Epithelial cell of proximal tubule (primary cell): ENCODE data around the gene HOOK2. TPM values are rescaled to one million over a fixed set of nuclear protein-coding genes. Genes with fewer than 3 reads are reported as not detected.
"Not testable (repeated sequence)": the region's sequence is repeated elsewhere in the genome, so short reads cannot be mapped to it uniquely, and the experiment has no call there.

Source experiments
- DNase-seq: peaks from one replicate; pipeline ENCODE4 v3.0.0-alpha.2; 2011; ENCODE audit warnings: low read depth
- H3K4me3 ChIP-seq: 2 replicates; pipeline ENCODE4 v1.5.1; 2011; ENCODE audit warnings: low read depth, mild to moderate bottlenecking, low read length
- total RNA-seq: library from RNA; depleted of rRNA; stranded (reverse); fragments of >200 nt; gene quantifications from 2 replicates; pipeline ENCODE4 v1.2.3, GENCODE V29; 2015
- TF ChIP-seq, protein P1 (sequence below): conservative IDR thresholded peaks from 2 replicates; pipeline ENCODE4 v1.5.1; 2012; ENCODE audit warnings: low read depth, mild to moderate bottlenecking, low read length

Gene HOOK2
- total RNA-seq, 1 donor from 2014 or later = 26.3 TPM

DNA sequence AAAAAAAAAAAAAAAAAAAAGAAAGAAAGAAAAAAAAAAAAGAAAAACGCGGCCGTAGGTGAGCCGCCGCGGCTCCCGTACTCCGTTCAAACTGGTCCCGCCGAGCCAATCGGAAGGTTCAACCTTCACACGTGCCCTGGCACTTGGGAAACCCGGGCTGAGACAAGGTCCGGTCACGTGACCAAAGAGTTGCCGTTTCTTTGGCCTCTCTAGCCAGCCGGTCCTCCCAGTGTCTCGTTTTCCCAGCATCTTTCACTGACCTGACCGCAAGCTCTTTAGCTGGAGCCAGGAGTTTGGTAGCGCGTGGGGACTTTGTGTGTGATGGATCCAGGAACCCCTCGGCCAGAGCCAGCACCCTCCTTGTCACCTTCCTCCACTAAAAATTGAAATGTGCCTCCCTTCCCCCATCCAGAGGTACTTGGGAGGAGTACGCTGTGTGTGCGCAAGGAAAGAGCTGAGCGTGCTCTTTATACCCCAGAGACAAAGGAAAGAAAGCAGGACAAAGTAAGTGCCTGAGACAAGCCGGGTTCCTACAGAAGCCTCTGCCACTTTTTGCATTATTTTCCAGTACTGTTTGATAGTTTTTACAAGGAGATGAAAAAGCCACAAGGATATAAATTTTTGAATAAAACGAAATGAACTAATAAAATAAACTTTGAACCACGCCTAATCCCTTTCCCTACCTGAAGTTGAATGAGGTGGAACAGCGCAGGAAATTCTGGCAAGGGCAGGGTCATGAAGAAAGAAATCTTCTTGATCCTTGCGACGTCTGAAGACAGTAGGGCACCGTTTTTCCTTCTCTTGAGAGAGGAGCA lies 52.6 kb downstream of the HOOK2 start:
- TF ChIP-seq, protein P1, sequence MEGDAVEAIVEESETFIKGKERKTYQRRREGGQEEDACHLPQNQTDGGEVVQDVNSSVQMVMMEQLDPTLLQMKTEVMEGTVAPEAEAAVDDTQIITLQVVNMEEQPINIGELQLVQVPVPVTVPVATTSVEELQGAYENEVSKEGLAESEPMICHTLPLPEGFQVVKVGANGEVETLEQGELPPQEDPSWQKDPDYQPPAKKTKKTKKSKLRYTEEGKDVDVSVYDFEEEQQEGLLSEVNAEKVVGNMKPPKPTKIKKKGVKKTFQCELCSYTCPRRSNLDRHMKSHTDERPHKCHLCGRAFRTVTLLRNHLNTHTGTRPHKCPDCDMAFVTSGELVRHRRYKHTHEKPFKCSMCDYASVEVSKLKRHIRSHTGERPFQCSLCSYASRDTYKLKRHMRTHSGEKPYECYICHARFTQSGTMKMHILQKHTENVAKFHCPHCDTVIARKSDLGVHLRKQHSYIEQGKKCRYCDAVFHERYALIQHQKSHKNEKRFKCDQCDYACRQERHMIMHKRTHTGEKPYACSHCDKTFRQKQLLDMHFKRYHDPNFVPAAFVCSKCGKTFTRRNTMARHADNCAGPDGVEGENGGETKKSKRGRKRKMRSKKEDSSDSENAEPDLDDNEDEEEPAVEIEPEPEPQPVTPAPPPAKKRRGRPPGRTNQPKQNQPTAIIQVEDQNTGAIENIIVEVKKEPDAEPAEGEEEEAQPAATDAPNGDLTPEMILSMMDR = no peak
- DNase-seq = peak; percentile 93
- H3K4me3 ChIP-seq = peak overlapping the region; percentile 87

DNA sequence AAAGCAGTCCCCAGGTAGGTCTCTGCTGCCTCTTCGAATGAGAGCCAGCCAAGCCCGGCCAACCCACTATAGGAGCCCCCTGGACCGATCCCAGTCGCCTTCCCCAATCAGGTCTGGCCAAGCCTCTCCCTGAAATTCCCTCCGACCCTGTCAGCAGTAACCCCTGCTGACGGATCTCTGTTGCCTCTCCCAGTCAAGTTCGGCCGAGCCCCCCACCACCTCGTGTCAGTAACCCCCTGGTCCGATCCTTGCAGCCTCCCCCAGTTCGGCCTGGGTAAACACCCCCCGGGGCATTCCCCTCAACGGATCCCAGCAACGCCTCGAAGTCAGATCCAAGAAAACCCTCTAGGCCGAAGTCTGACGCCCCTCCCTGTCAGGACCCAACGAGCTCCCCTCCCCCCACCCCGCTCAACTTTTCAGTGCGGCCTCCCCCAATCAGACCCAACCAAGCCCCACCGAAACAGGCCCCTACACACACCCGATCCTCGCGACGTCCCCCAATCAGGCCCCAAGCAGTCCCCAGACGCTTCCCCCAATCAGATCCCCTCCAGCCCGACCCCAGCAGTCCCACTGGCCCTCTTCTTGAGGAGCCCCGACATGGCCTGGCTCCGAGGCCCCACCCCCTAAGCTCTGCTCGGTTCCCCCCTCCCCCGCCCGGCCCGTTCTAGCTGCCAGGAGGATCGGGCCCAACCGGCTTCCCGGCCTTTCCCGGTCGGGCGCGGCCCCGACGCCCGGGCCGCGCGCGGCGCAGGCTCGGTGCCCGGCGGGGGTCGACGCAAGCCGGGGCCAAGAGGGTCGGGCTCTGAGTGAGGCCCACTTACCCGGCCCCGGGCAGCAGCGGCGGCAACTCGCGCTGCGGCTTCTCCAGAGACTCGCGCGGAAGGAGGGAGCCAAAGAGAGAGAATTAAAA lies 53.4 kb downstream of the HOOK2 start:
- H3K4me3 ChIP-seq = peak overlapping the region; percentile 87
- TF ChIP-seq, protein P1 = no peak
- DNase-seq = no peak

DNA sequence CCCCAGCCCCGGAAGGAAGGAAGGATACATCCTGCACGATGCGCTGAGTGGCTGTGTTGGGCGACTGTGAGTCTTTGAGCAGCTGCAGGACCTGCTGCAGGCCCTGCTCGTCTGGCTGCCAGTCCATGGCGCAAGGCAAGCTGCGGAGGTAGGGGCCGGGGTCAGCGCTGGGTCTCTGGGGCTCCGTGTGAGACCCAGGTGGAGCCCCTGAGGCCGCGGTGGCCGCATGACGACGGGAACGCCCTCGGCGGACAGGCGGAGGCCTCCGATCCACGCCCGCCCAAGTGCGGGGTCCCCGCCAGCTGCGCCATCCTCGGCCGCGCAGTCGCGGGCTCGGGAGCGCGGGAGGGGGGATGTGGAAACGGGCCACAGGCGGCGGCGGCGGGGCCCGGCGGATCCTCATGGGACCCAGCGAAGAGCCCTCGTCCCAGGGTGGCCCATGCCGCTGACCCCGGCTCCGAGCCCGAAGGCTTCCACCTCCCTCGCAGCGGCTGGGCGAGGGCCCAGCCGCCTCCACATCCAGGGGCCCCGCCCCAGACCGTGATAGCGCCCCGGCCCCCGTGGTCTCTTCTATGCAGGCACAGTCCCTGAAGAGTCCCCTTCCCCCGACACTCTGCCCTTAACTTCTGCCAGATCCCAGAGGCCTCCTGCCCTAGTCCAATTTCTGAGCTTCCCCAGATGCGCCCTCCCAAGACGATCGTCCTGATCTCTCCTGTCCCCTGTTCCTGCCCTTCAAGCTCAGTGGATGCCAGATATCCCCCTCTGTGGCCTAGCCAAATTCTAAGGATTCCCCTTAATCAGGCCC lies 54.3 kb downstream of the HOOK2 start:
- TF ChIP-seq, protein P1 = no peak
- peak overlapping the region; percentile 87 for H3K4me3 ChIP-seq
- DNase-seq = no peak

DNA sequence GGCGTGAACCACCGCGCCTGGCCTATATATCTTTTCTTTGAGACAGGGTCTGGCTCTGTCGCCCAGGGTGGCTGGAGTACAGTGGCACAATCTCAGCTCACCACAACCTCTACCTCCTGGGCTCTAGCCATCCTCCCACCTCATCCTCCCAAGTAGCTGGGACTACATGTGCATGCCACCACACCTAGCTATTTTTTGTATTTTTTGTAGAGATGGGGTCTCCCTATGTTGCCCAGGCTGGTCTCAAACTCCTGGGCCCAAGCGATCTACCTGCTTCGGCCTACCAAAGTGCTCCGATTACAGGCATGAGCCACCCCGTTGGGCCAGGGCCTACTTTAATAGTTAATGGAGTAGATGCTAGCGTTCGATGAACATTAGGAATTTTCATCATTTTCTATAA lies 55.1 kb downstream of the HOOK2 start:
- H3K4me3 ChIP-seq = peak overlapping the region; percentile 87
- TF ChIP-seq, protein P1 = no peak
- no peak for DNase-seq

DNA sequence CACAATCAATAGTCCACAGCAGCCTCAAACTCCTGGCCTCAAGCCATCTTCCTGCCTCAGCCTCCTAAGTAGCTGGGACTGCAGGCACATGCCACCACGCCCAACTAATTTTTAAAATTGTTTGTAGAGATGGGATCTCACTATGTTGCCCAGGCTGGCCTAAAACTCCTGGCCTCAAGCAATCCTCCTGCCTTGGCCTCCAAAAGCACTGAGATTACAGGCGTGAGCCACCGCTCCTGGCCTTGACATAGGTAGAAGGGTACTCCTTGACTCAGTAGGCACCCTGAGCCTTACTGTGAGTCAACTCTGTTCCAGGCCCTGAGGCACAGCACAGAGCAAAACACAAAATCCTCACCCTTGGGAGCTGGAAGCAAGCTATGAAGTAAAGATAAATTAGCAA lies 59.4 kb downstream of the HOOK2 start:
- no peak overlapping the region for H3K4me3 ChIP-seq
- DNase-seq = no peak
- TF ChIP-seq, protein P1 = no peak

DNA sequence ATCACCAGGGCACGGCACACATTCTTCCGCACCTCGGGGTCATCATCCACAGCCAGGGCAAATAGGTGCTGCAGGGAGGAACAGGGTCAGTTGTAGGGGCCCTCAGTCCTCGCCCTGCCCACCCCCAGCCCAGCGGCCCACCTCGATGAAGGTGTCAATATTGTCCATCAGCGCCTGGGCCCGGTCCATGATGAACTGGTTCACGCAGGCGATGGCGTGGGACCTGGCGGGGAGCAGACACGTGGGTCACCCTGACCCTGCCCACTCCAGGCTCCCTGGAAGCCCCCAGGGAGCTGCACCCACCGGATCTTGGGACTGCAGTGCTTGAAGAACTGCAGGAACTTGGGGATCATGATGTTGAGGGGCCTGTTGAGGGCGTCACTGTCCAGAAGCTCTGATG lies 60.2 kb downstream of the HOOK2 start:
- TF ChIP-seq, protein P1 = no peak
- DNase-seq = no peak
- no peak overlapping the region for H3K4me3 ChIP-seq

DNA sequence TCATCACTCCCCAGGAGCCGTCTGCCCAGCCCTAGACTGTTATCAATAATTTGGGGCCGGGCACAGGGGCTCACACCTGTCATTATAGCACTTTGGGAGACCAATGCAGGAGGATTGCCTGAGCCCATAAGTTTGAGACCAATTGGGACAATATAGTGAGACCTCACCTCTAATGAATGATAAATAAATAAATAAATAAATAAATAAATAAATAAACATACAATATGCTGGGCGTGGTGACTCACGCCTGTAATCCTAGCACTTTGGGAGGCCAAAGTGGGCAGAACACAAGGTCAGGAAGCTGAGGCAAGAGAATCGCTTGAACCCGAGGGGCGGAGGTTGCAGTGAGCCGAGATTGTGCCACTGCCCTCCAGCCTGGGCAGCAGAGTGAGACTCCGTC lies 62.0 kb downstream of the HOOK2 start:
- H3K4me3 ChIP-seq, DNase-seq: not testable (repeated sequence)
